ENCODE measurements around the gene APBA2.

DNA sequence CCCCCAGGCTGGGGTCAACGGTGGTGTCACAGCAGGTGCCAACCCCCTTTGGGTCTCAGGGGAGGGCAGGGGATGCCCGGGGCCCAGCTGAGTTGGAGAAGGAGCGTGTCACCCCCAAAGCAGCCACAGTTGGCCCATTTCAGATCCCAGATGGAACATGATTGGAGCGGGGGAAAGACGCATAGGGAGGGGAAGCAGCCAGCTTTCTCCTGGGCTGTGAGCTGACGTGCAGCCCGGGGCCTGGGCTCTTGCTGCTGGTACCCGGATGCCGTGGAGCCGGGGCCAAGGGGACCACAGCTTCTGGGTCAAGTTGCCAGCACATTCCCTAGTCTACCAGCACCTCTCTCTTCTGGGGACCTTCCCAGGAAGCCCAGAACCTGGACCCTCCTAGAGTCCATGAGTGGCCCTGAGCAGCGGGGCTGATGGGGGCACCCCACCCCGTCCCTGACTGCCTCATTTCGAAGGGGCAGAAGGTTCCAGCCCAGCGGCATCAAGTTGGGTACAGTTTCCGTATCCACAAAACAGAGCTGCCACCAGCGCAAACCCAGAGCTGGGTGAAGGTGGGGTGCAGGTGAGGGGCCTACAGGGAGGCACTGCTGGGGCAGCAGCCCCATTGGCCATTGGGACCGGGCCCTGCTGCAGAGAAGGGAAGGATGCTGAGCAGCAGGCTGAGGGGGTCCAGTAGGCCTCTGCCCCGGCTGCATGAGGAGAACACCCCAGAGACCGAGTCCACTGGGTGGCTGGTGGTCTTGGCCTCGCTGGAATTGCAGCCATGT lies 235.0 kb downstream of the APBA2 start:
- TF ChIP-seq, protein P1, sequence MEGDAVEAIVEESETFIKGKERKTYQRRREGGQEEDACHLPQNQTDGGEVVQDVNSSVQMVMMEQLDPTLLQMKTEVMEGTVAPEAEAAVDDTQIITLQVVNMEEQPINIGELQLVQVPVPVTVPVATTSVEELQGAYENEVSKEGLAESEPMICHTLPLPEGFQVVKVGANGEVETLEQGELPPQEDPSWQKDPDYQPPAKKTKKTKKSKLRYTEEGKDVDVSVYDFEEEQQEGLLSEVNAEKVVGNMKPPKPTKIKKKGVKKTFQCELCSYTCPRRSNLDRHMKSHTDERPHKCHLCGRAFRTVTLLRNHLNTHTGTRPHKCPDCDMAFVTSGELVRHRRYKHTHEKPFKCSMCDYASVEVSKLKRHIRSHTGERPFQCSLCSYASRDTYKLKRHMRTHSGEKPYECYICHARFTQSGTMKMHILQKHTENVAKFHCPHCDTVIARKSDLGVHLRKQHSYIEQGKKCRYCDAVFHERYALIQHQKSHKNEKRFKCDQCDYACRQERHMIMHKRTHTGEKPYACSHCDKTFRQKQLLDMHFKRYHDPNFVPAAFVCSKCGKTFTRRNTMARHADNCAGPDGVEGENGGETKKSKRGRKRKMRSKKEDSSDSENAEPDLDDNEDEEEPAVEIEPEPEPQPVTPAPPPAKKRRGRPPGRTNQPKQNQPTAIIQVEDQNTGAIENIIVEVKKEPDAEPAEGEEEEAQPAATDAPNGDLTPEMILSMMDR (conservative IDR thresholded peaks at IDR 0.05): no peak
- TF ChIP-seq ZFX (IDR thresholded peaks at IDR 0.05): no peak

All from C4-2B (cell line).